ENCODE results near the gene GDI1. TPM values are rescaled to one million over a fixed set of nuclear protein-coding genes. Genes with fewer than 3 reads are reported as not detected.
A peak's percentile ranks its signal among the peaks of the same experiment; 100 is the strongest.

Gene GDI1
- total and polyA plus RNA-seq, 10 of the 15 experiments (the other 5 are each of a cell fraction or from before 2014, with no cell fraction given), result 0.92 to 102 (median 49.6) TPM

GRCh38 chrX:154457491-154458115, 20.6 kb downstream of the GDI1 start:
- peaks cover 9% of the 10 kb centered on the region for H3K79me2 ChIP-seq (ENCODE audit: control insufficient read depth, insufficient read depth, low read length)
- peak overlapping the region; percentile 33 for H2AFZ ChIP-seq (ENCODE audit: control insufficient read depth, low read depth, low read length)
- H4K20me1 ChIP-seq (ENCODE audit: control insufficient read depth, insufficient read depth), result no peaks in the 10 kb centered on the region
- no peaks in the 10 kb centered on the region for H3K4me1 ChIP-seq (ENCODE audit: control insufficient read depth, insufficient read depth, low read length)
- peak overlapping the region; percentile 50 for H3K4me3 ChIP-seq
- intact Hi-C loops (cut with micrococcal nuclease; ENCODE audit: unreplicated experiment) (no loop called here), in situ Hi-C loops (cut with MboI) (no loop called here)
- DNase-seq (ENCODE audit: low read depth, low spot score) (no peak), FAIRE-seq (no peak), ATAC-seq (peak; percentile 60)
- POLR2A ChIA-PET, result interaction anchor here (0.5 to 1.0 kb wide), 4 partner anchors 19 to 703 kb away, joined by 3 to 4 read pairs (median 3); no protein-coding TSS in a partner anchor
- H3K27ac ChIP-seq (ENCODE audit: control insufficient read depth, insufficient read depth), result peak overlapping the region; percentile 61
- H3K9ac ChIP-seq (ENCODE audit: control insufficient read depth, insufficient read depth, low read length), result no peak overlapping the region; the same call in 1 of the 2 replicates
- no peaks in the 10 kb centered on the region; the same call in 2 of the 3 replicates for H3K9me3 ChIP-seq (replicated peaks; ENCODE audit: control insufficient read depth, insufficient read depth, low read length)
- CTCF ChIA-PET, result interaction anchor here (0.6 kb wide), 1 partner anchor 84 kb away, joined by 3 read pairs; no protein-coding TSS in a partner anchor
- no peak for TF ChIP-seq ELK1 (IDR thresholded peaks at IDR 0.05; ENCODE audit: low read depth, low read length)
- no peak for TF ChIP-seq RELB (IDR thresholded peaks at IDR 0.05; ENCODE audit: low read depth)
- 0 out of 2 replicates have a peak, but pooled peaks have one; percentile 30 for TF ChIP-seq MLLT1 (IDR thresholded peaks at IDR 0.05)
- TF ChIP-seq ATF7 (IDR thresholded peaks at IDR 0.05; ENCODE audit: low read depth), result 0 out of 2 replicates have a peak, but pooled peaks have one; percentile 32
- no peak for TF ChIP-seq PRDM15 (CRISPR knock-in tag; IDR thresholded peaks at IDR 0.05)
- TF ChIP-seq CUX1 (IDR thresholded peaks at IDR 0.05; ENCODE audit: insufficient replicate concordance, low read depth, low read length), result no peak
- no peaks in the 10 kb centered on the region for H3K36me3 ChIP-seq (ENCODE audit: control insufficient read depth in 2 of 2, insufficient read depth in 2 of 2, low read length in 1 of 2)
- BruUV-seq (replicated peaks), result no TSS peak
- SMC1A ChIA-PET (ENCODE audit: uncharacterized antibody, unreplicated experiment), result interaction anchor here (1.1 kb wide), 1 partner anchor 69 kb away, joined by 3 read pairs; no protein-coding TSS in a partner anchor
- RAD21 ChIA-PET (ENCODE audit: unreplicated experiment), result no interaction called here
- no peak overlapping the region for H3K4me2 ChIP-seq (ENCODE audit: control insufficient read depth, insufficient read depth)
- H3K27me3 ChIP-seq (replicated peaks in 1 of 2; ENCODE audit: control insufficient read depth in 2 of 2, insufficient read depth in 2 of 2, low read length in 1 of 2), result no peaks in the 10 kb centered on the region
- WGBS (ENCODE audit: insufficient coverage, insufficient replicate concordance, low lambda C conversion rate, missing lambda C conversion rate), result 51% methylated on average over 22 of the region's 65 CpGs
